Measurements from ENCODE around the gene MLKL.
"Not testable (repeated sequence)": the region's sequence is repeated elsewhere in the genome, so short reads cannot be mapped to it uniquely, and the experiment has no call there.

The MLKL gene

GRCh38 chr16:74699666-74700065 lies 996 bp downstream of the MLKL start:
- DNase-seq (ENCODE audit: low read depth, low spot score): no peak

DNA sequence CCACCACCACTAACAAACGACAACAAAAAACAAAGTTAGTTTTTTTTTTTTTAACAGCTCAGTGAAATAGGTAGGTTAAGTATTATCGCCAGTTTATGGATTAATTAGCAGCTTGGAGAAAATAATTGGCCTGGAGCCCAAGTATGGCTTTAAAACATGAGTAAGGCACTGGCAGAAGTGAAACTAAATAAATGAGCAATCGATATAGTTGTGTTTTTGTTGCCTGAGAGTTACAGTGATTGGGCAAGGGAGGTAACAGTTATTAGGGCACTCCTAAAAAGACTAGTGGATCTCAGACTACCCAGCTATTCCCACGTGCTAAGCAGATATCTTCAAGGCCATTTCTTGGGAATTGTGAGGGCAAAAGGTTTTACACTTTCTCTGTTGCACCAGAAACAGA lies 2.4 kb downstream of the MLKL start:
- DNase-seq (ENCODE audit: low read depth, low spot score): no peak

DNA sequence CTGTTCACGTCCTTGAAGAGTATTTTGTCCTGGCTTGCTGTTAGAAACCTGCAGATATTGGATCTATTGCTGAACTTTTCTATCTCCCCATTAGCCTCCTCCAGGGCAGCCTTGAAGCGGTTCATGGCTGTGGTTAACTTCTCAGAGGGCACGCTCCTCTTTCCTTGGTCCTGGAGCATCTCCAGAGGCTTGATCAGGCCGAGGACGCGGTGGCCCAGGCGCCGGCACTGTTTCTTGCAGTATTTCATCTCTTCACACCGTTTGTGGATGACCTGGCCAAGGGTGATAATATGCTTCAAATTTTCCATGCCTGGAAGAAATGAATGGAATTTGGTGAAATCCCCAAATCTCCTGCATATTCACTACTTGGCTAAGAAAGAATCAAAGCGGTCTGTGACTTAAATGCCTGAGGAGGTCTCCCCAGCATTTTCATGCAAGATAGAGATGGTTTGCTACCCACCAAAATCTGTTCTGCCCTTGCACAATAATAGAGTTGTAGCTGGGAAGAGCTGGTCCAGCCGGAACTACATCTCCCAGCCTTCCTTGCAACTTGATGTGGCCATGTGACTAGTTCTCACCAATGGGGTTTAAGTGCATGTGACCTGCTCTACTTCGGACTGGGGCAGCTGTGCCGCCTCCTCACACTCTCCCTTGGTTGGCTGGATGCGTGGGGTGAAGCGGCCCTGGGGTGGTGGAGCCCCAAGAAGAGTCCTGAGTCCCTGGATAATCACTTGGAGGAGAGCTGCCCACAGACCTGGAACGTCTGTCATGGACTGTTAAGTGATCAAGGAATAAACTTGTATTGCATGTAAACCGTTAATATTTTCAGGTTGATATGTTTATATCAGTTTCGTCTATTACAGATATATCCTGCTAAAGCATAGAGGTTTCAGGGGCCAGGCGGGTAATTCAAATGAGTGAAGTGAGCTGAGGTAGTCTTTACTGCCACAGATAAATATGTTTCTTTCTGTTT lies 4.9 kb downstream of the MLKL start:
- peak; percentile 67 for DNase-seq (ENCODE audit: low read depth, low spot score)

- DNase-seq (ENCODE audit: low read depth, low spot score): no peak
These were observed 9.4 kb downstream of the MLKL start for GRCh38 chr16:74691093-74691855.

DNA sequence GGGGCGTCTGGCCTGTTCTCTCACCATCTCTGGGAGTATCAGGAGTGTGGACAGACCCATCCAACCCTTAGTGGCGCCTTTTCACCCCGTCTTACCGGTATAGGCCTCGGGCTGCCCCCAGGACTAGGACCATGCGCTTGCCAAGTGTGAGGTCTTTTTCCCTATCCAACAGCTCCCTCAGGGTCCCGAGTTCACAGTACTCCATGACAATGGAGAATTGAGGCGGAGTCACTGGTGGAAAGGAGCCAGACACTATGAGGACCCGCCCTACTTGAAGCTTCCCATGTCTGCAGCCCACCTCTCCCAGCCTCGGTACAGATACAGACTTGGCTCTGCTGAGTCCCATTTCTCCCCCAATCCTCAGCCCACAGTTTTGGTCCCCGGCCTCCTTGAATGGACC lies 18.1 kb downstream of the MLKL start:
- no peak for DNase-seq (ENCODE audit: low read depth, low spot score)

DNA sequence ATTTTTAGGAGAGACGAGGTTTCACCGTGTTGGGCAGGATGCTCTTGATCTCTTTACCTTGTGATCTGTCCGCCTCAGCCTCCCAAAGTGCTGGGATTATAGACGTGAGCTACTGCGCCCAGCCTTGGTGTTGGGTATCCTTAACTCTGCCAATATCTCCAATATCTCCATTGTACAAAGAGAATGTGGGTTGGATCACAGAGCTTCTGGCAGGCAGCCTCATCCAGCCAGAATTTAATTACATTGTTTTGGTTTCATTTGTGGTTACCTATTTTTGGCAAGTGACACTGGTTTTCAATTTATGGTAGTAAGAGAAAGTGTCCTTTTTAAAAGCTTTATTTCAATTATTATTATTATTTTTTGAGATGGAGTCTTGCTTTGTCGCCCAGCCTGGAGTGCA lies 20.0 kb downstream of the MLKL start:
- no peak for DNase-seq (ENCODE audit: low read depth, low spot score)

GRCh38 chr16:74679983-74680382 lies 20.7 kb downstream of the MLKL start:
- DNase-seq (ENCODE audit: low read depth, low spot score): no peak

DNA sequence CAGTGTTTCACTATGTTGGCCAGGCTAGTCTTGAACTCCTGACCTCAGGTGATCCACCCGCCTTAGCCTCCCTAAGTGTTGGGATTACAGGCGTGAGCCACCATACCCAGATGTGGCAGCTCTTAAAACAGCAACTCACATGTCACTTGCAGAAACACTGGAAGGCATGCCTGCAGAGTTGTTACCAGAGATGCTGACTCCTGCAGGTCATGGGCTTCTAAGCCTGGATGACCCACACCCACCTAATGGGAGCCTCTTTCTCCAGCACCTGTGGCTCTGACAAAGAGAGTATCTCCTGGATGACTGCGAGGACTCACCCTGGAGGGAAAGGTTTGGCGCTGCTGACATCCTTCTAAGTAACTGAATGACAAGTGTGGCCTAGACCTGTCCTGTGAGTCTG lies 22.8 kb downstream of the MLKL start:
- no peak for DNase-seq (ENCODE audit: low read depth, low spot score)

- DNase-seq (ENCODE audit: low read depth, low spot score): no peak
These were observed 26.8 kb downstream of the MLKL start for GRCh38 chr16:74673876-74674275.

DNA sequence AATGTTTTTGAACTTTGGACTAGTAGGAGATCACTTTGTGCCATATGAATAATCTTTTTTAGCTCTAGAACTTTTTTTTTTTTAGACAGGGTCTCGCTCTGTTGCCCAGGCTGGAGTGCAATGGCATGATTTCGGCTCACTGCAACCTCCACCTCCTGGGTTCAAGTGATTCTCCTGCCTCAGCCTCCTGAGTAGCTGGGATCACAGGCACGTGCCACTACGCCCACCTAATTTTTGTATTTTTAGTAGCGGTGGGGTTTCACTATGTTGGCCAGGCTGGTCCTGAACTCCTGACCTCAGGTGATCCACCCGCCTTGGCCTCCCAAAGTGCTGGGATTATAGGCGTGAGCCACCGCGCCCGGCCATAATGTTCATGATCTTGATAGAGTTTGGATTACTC lies 31.8 kb downstream of the MLKL start:
- not testable (repeated sequence) for DNase-seq (ENCODE audit: low read depth, low spot score)

GRCh38 chr16:74667255-74667700 lies 33.4 kb downstream of the MLKL start:
- no peak for DNase-seq (ENCODE audit: low read depth, low spot score)

GRCh38 chr16:74666425-74667254 lies 34.0 kb downstream of the MLKL start, which contains the start of gene RFWD3:
Gene RFWD3 (minus strand): TSS chr16:74666877. CDS start chr16:74661449, 5,428 bp downstream.
- peak; percentile 93 for DNase-seq (ENCODE audit: low read depth, low spot score)

GRCh38 chr16:74666010-74666421 lies 34.6 kb downstream of the MLKL start:
- DNase-seq (ENCODE audit: low read depth, low spot score): no peak

GRCh38 chr16:74661064-74661463 lies 39.6 kb downstream of the MLKL start:
- no peak for DNase-seq (ENCODE audit: low read depth, low spot score)

GRCh38 chr16:74660383-74660782 lies 40.3 kb downstream of the MLKL start:
- DNase-seq (ENCODE audit: low read depth, low spot score): no peak

DNA sequence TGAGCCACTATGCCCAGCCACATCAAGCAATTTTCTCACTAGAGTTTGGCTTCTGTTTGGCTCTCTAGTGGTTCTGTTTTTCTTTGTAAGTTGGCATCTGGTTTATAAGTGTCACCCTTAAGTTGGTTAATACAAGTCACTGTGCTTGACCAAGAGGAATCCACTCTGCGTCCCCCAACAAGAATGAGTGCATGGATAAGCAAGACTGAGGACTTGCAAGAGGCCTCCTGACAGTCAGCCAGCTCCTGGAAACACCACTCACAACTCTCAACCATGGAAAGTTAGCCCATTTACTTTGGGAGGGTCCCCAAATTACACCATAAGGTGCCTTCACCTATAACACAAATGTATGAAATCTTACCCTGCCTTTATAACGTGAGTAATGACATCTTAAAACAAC lies 41.6 kb downstream of the MLKL start:
- DNase-seq (ENCODE audit: low read depth, low spot score): no peak

DNA sequence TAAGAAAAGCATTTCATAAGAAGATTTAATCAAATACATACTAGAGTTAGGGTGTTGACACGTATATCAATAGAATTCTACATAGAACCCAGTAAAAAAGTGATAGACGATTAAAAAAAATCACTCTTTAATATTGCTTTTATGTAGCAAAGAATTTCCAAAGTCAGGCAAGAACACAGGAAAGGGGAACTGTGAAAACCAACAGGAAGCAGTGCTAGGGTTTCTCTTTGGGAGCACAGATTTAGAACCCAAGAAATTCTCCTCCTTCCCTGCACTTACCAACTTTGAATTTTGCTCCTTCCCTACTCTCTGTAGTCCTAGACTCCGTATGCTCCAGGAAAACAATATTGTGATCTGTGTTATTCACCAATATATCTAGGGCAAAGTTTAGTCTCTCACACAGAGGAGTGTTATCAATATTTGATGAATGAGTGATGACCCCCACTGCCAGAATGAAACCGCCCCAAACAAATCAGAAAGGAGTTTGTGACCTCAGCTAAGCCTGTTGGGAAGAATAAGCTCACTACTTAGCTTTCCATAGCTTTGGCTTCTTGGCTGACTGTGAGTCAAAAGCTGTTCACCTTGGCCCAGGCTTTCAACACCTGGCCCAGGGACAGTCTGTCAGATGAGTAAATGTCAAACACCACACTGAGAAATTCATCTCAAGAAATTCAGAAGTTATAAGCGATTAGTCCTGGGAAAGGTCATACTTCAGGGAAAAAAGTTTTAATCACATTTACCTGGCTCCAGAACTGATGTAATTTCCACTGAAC lies 42.6 kb downstream of the MLKL start:
- DNase-seq (ENCODE audit: low read depth, low spot score): no peak

DNA sequence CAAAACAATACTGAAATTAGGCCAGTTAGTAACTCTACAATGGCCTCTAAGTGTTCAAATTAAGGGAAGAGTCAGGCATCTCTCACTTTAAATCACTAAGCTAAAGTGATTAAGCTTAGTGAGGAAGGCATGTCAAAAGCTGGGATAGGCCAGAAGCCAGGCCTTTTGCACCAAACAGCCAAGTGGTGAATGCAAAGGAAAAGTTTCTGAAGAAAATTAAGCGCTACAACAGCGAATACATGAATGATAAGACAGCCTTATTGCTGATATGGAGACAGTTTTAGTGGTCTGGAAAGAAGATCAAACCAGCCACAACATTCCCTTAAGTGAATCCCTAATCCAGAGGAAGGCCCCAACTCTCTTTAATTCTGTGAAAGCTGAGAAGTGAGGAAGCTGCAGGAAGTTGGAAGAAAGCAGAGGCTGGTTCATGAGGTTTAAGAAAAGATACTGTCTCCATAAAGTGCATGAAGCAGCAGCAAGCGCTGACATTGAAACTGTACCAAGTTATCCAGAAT lies 46.1 kb downstream of the MLKL start:
- no peak for DNase-seq (ENCODE audit: low read depth, low spot score)

GRCh38 chr16:74652883-74653282 lies 47.8 kb downstream of the MLKL start:
- not testable (repeated sequence) for DNase-seq (ENCODE audit: low read depth, low spot score)

DNA sequence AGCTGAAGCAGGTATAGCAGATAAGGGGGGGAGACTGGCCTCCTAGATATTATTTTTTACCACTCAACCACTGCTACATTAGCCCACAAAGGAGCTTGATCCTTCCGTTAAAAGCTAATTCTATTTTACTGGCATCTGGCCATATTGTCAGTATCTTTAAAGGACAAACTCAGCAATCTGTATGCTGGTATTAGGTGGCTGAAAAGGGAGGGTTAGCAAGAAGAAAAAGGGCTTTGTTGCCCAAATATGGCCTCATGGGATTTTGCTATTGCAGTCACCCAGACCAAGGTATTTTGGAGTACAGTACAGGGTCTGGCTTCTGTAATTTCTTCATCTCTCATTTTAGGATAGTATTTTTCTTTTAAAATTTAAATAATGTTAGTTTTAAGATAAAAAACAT lies 48.4 kb downstream of the MLKL start:
- DNase-seq (ENCODE audit: low read depth, low spot score): no peak

DNA sequence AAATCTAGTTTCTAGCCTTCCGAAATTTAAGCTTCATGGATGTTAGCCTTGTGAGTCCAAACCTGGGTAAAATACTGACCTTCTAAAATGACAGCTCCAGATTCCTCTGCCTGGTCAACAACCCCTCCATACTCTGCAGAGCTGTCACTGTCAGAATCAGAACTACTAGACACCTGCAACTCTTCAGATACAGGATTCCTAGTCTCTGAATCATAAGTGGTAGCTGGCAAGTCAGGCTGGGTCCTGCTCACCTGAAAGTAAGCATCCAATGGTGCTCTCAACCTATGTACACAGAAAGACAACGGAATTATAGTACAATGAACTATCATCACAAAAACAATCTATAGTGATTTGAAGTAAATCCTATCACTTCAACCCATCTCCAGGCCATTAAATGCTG lies 48.8 kb downstream of the MLKL start:
- no peak for DNase-seq (ENCODE audit: low read depth, low spot score)
